ENCODE measurements around the gene VAC14. TPM values are rescaled to one million over a fixed set of nuclear protein-coding genes. Genes with fewer than 3 reads are reported as not detected.

Gene VAC14
- total RNA-seq, 1 donor from 2014 or later, result 18.4 TPM

- DNase-seq (ENCODE audit: low read depth) (peak; percentile 57), FAIRE-seq (no peak)
- TF ChIP-seq CTCF (IDR thresholded peaks at IDR 0.05; ENCODE audit: insufficient read depth, low read length, severe bottlenecking), result no peak
- Histone ChIP-seq H3K36me3 (ENCODE audit: control insufficient read depth, insufficient read depth, low read length) (no peaks in the 10 kb centered on the region), H3K4me3 (ENCODE audit: low read depth, low read length) (no peak overlapping the region), H3K27me3 (ENCODE audit: control insufficient read depth, insufficient read depth, low read length) (no peaks in the 10 kb centered on the region)
These were observed 4.4 kb upstream of the VAC14 start for GRCh38 chr16:70805380-70805779.

GRCh38 chr16:70804734-70805169 is 3.8 kb upstream of the VAC14 start:
- Histone ChIP-seq H3K4me3 (ENCODE audit: low read depth, low read length) (peak overlapping the region; percentile 2), H3K36me3 (ENCODE audit: control insufficient read depth, insufficient read depth, low read length) (no peaks in the 10 kb centered on the region), H3K27me3 (ENCODE audit: control insufficient read depth, insufficient read depth, low read length) (no peaks in the 10 kb centered on the region)
- FAIRE-seq, result no peak
- TF ChIP-seq CTCF (IDR thresholded peaks at IDR 0.05; ENCODE audit: insufficient read depth, low read length, severe bottlenecking), result no peak
- no peak for DNase-seq (ENCODE audit: low read depth)

GRCh38 chr16:70804153-70804733 is 3.3 kb upstream of the VAC14 start:
- H3K36me3 ChIP-seq (ENCODE audit: control insufficient read depth, insufficient read depth, low read length), result no peaks in the 10 kb centered on the region
- peak overlapping the region; percentile 2 for H3K4me3 ChIP-seq (ENCODE audit: low read depth, low read length)
- no peak for TF ChIP-seq CTCF (IDR thresholded peaks at IDR 0.05; ENCODE audit: insufficient read depth, low read length, severe bottlenecking)
- FAIRE-seq, result peak; percentile 50
- no peaks in the 10 kb centered on the region for H3K27me3 ChIP-seq (ENCODE audit: control insufficient read depth, insufficient read depth, low read length)
- DNase-seq (ENCODE audit: low read depth), result peak; percentile 96

GRCh38 chr16:70803319-70803718 is 2.4 kb upstream of the VAC14 start:
- DNase-seq (ENCODE audit: low read depth) (peak; percentile 29), FAIRE-seq (no peak)
- no peak for TF ChIP-seq CTCF (IDR thresholded peaks at IDR 0.05; ENCODE audit: insufficient read depth, low read length, severe bottlenecking)
- no peak overlapping the region for H3K4me3 ChIP-seq (ENCODE audit: low read depth, low read length)
- no peaks in the 10 kb centered on the region for H3K27me3 ChIP-seq (ENCODE audit: control insufficient read depth, insufficient read depth, low read length)
- peaks cover 2% of the 10 kb centered on the region for H3K36me3 ChIP-seq (ENCODE audit: control insufficient read depth, insufficient read depth, low read length)

- Histone ChIP-seq H3K27me3 (ENCODE audit: control insufficient read depth, insufficient read depth, low read length) (no peaks in the 10 kb centered on the region), H3K4me3 (ENCODE audit: low read depth, low read length) (no peak overlapping the region), H3K36me3 (ENCODE audit: control insufficient read depth, insufficient read depth, low read length) (peaks cover 4% of the 10 kb centered on the region)
- DNase-seq (ENCODE audit: low read depth) (no peak), FAIRE-seq (no peak)
- TF ChIP-seq CTCF (IDR thresholded peaks at IDR 0.05; ENCODE audit: insufficient read depth, low read length, severe bottlenecking), result no peak
These were observed 653 bp upstream of the VAC14 start for GRCh38 chr16:70801611-70802010.

GRCh38 chr16:70800311-70800710 is 647 bp downstream of the VAC14 start:
- DNase-seq (ENCODE audit: low read depth), result no peak
- H3K4me3 ChIP-seq (ENCODE audit: low read depth, low read length), result peak overlapping the region; percentile 90
- H3K27me3 ChIP-seq (ENCODE audit: control insufficient read depth, insufficient read depth, low read length), result no peaks in the 10 kb centered on the region
- FAIRE-seq, result no peak
- peaks cover 5% of the 10 kb centered on the region for H3K36me3 ChIP-seq (ENCODE audit: control insufficient read depth, insufficient read depth, low read length)
- TF ChIP-seq CTCF (IDR thresholded peaks at IDR 0.05; ENCODE audit: insufficient read depth, low read length, severe bottlenecking), result no peak
